ENCODE results near the gene RIPK4. TPM values are rescaled to one million over a fixed set of nuclear protein-coding genes. Genes with fewer than 3 reads are reported as not detected.

RIPK4 gene
- total and polyA plus RNA-seq, 2 donors (not counting 1 experiment from before 2014, with no cell fraction given), result not detected

- ChIA-PET POLR2A (no interaction called here), CTCF (no interaction called here)
- Mint-ChIP-seq H3K27ac (no peak overlapping the region), H3K4me3 (no peak overlapping the region), H3K9me3 (ENCODE audit: insufficient read depth) (peaks cover 6% of the 10 kb centered on the region), H3K27me3 (peaks cover 53% of the 10 kb centered on the region), H3K4me1 (no peaks in the 10 kb centered on the region)
- Histone ChIP-seq H3K27me3 (replicated peaks in 1 of 4; ENCODE audit: control extremely low read depth in 1 of 4, control insufficient read depth in 3 of 4, insufficient read depth in 4 of 4, low read length in 3 of 4) (peaks cover 0 to 11% (median 2%) of the 10 kb centered on the region in 4 experiments), H3K79me2 (ENCODE audit: control insufficient read depth, insufficient read depth, low read length) (no peaks in the 10 kb centered on the region), H3K27ac (ENCODE audit: low read length in 2 of 2) (no peak overlapping the region), H3K9me3 (ENCODE audit: control extremely low read depth in 1 of 3, control insufficient read depth in 2 of 3, insufficient read depth in 1 of 3, low read length in 2 of 3) (peaks cover 0 to 19% (median 0%) of the 10 kb centered on the region in 3 donors), H3K4me1 (ENCODE audit: control insufficient read depth in 2 of 2, insufficient read depth in 2 of 2, low read length in 2 of 2) (no peaks in the 10 kb centered on the region), H3K4me3 (ENCODE audit: control extremely low read depth in 1 of 5, extremely low read depth in 1 of 5, insufficient read depth in 1 of 5, low read depth in 2 of 5, low read length in 4 of 5) (no peak overlapping the region), H3K4me2 (replicated peaks; ENCODE audit: low read depth, low read length, poor library complexity, severe bottlenecking) (no peak overlapping the region), H3K36me3 (replicated peaks in 1 of 2; ENCODE audit: control extremely low read depth in 1 of 2, control insufficient read depth in 1 of 2, extremely low read depth in 1 of 2, insufficient read depth in 2 of 2, low read length in 1 of 2) (no peaks in the 10 kb centered on the region), H2AFZ (ENCODE audit: insufficient read depth, low read depth, low read length, poor library complexity, severe bottlenecking) (no peak overlapping the region), H3K9ac (ENCODE audit: low read length) (no peak overlapping the region), H4K20me1 (ENCODE audit: control insufficient read depth, insufficient read depth, low read length, poor library complexity, severe bottlenecking) (no peaks in the 10 kb centered on the region)
- intact Hi-C loops (cut with micrococcal nuclease), result no loop called here
- 76% methylated on average over 7 of the region's 8 CpGs for WGBS (ENCODE audit: insufficient coverage)
- ATAC-seq (ENCODE audit: low read depth), result no peak
- TF ChIP-seq CTCF (IDR thresholded peaks at IDR 0.05) (no peak), EZH2 (IDR thresholded peaks at IDR 0.05; ENCODE audit: borderline replicate concordance, insufficient read depth, low read depth, low read length, poor library complexity, severe bottlenecking) (no peak)
- DNase-seq, result no peak
Measured at GRCh38 chr21:41710823-41711160, 56.1 kb downstream of the RIPK4 start.

- Histone ChIP-seq H2AFZ (ENCODE audit: insufficient read depth, low read depth, low read length, poor library complexity, severe bottlenecking) (no peak overlapping the region), H3K27ac (ENCODE audit: low read length in 2 of 2) (no peak overlapping the region), H4K20me1 (ENCODE audit: control insufficient read depth, insufficient read depth, low read length, poor library complexity, severe bottlenecking) (no peaks in the 10 kb centered on the region), H3K27me3 (replicated peaks in 1 of 4; ENCODE audit: control extremely low read depth in 1 of 4, control insufficient read depth in 3 of 4, insufficient read depth in 4 of 4, low read length in 3 of 4) (peaks cover 0 to 10% (median 2%) of the 10 kb centered on the region in 4 experiments), H3K79me2 (ENCODE audit: control insufficient read depth, insufficient read depth, low read length) (no peaks in the 10 kb centered on the region), H3K36me3 (replicated peaks in 1 of 2; ENCODE audit: control extremely low read depth in 1 of 2, control insufficient read depth in 1 of 2, extremely low read depth in 1 of 2, insufficient read depth in 2 of 2, low read length in 1 of 2) (no peaks in the 10 kb centered on the region), H3K9ac (ENCODE audit: low read length) (no peak overlapping the region), H3K4me1 (ENCODE audit: control insufficient read depth in 2 of 2, insufficient read depth in 2 of 2, low read length in 2 of 2) (no peaks in the 10 kb centered on the region), H3K9me3 (ENCODE audit: control extremely low read depth in 1 of 3, control insufficient read depth in 2 of 3, insufficient read depth in 1 of 3, low read length in 2 of 3) (peaks cover 0 to 22% (median 0%) of the 10 kb centered on the region in 3 donors), H3K4me3 (ENCODE audit: control extremely low read depth in 1 of 5, extremely low read depth in 1 of 5, insufficient read depth in 1 of 5, low read depth in 2 of 5, low read length in 4 of 5) (no peak overlapping the region), H3K4me2 (replicated peaks; ENCODE audit: low read depth, low read length, poor library complexity, severe bottlenecking) (no peak overlapping the region)
- Mint-ChIP-seq H3K27me3 (peaks cover 52% of the 10 kb centered on the region), H3K4me3 (no peak overlapping the region), H3K4me1 (no peaks in the 10 kb centered on the region), H3K9me3 (ENCODE audit: insufficient read depth) (peaks cover 6% of the 10 kb centered on the region), H3K27ac (no peak overlapping the region)
- ATAC-seq (ENCODE audit: low read depth) (no peak), DNase-seq (no peak)
- ChIA-PET CTCF (no interaction called here), POLR2A (no interaction called here)
- intact Hi-C loops (cut with micrococcal nuclease), result no loop called here
- 90% methylated on average over 11 of the region's 12 CpGs for WGBS (ENCODE audit: insufficient coverage)
- no peak for TF ChIP-seq CTCF (IDR thresholded peaks at IDR 0.05)
Measured at GRCh38 chr21:41709965-41710822, 56.7 kb downstream of the RIPK4 start.

Data from B cell (primary cell).